ENCODE measurements around the gene OLFML1.

OLFML1 gene

DNA sequence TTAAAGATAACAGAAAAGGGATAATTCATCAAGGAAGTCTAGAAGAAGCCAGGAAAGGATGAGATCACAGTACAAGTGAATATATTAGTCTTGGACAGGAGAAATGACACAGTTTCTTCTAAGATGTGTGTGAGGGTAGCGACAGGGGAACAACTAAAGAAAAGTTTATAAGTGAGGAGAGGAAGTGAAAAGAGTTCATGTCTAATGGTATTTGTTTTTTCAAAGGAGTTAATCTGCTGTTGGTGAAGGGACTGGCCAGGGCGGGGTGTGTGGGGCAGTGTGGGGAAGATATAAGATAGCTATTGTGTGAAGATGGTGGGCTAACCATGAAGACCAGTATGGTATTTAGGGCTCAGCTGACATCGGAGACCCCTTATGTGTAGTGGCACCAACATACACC is 20.9 kb downstream of the OLFML1 start (continued):
- TF ChIP-seq, protein P1, sequence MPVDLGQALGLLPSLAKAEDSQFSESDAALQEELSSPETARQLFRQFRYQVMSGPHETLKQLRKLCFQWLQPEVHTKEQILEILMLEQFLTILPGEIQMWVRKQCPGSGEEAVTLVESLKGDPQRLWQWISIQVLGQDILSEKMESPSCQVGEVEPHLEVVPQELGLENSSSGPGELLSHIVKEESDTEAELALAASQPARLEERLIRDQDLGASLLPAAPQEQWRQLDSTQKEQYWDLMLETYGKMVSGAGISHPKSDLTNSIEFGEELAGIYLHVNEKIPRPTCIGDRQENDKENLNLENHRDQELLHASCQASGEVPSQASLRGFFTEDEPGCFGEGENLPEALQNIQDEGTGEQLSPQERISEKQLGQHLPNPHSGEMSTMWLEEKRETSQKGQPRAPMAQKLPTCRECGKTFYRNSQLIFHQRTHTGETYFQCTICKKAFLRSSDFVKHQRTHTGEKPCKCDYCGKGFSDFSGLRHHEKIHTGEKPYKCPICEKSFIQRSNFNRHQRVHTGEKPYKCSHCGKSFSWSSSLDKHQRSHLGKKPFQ (tag by site-specific recombination; IDR thresholded peaks at IDR 0.05): no peak
- TF ChIP-seq, protein P2, sequence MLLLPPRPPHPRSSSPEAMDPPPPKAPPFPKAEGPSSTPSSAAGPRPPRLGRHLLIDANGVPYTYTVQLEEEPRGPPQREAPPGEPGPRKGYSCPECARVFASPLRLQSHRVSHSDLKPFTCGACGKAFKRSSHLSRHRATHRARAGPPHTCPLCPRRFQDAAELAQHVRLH (tag by site-specific recombination; IDR thresholded peaks at IDR 0.05): no peak
- TF ChIP-seq RBAK (tag by site-specific recombination; IDR thresholded peaks at IDR 0.05) (no peak), ZNF266 (tag by site-specific recombination; IDR thresholded peaks at IDR 0.05; ENCODE audit: low read depth) (no peak), ZNF549 (tag by site-specific recombination; IDR thresholded peaks at IDR 0.05) (no peak), ZNF146 (tag by site-specific recombination; IDR thresholded peaks at IDR 0.05) (no peak), REPIN1 (tag by site-specific recombination; IDR thresholded peaks at IDR 0.05; ENCODE audit: low read depth) (no peak), ZNF366 (tag by site-specific recombination; conservative IDR thresholded peaks at IDR 0.05) (no peak), ZNF157 (tag by site-specific recombination; IDR thresholded peaks at IDR 0.05) (no peak), ZIC2 (tag by site-specific recombination; IDR thresholded peaks at IDR 0.05) (no peak), ZFHX2 (tag by site-specific recombination; conservative IDR thresholded peaks at IDR 0.05) (no peak)
- TF ChIP-seq, protein P3, sequence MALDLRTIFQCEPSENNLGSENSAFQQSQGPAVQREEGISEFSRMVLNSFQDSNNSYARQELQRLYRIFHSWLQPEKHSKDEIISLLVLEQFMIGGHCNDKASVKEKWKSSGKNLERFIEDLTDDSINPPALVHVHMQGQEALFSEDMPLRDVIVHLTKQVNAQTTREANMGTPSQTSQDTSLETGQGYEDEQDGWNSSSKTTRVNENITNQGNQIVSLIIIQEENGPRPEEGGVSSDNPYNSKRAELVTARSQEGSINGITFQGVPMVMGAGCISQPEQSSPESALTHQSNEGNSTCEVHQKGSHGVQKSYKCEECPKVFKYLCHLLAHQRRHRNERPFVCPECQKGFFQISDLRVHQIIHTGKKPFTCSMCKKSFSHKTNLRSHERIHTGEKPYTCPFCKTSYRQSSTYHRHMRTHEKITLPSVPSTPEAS (tag by site-specific recombination; IDR thresholded peaks at IDR 0.05): no peak

GRCh38 chr11:7508087-7508486 is 22.8 kb downstream of the OLFML1 start:
- Histone ChIP-seq H3K4me3 (ENCODE audit: low read depth, low read length) (no peak overlapping the region), H3K4me1 (ENCODE audit: control insufficient read depth, insufficient read depth, low read length) (no peaks in the 10 kb centered on the region), H3K9me3 (ENCODE audit: control insufficient read depth, insufficient read depth, low read depth, low read length) (no peaks in the 10 kb centered on the region), H3K36me3 (ENCODE audit: control insufficient read depth in 2 of 2, insufficient read depth in 1 of 2, low read length in 2 of 2) (no peaks in the 10 kb centered on the region), H3K27ac (ENCODE audit: extremely low read depth, low read depth, low read length) (no peak overlapping the region)
- ChIA-PET POLR2A (no interaction called here), CTCF (interaction anchor here (0.6 to 2.4 kb wide), 6 partner anchors 7 to 159 kb away, joined by 3 to 12 read pairs (median 3); no protein-coding TSS in a partner anchor)
- TF ChIP-seq, protein P4, sequence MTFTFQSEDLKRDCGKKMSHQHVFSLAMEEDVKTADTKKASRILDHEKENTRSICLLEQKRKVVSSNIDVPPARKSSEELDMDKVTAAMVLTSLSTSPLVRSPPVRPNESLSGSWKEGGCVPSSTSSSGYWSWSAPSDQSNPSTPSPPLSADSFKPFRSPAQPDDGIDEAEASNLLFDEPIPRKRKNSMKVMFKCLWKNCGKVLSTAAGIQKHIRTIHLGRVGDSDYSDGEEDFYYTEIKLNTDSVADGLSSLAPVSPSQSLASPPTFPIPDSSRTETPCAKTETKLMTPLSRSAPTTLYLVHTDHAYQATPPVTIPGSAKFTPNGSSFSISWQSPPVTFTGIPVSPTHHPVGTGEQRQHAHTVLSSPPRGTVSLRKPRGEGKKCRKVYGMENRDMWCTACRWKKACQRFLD (tag by site-specific recombination; IDR thresholded peaks at IDR 0.05): no peak
- no peak for TF ChIP-seq ZBTB48 (tag by site-specific recombination; IDR thresholded peaks at IDR 0.05)
- no peak for TF ChIP-seq ZNF555 (tag by site-specific recombination; conservative IDR thresholded peaks at IDR 0.05)
- TF ChIP-seq, protein P5, sequence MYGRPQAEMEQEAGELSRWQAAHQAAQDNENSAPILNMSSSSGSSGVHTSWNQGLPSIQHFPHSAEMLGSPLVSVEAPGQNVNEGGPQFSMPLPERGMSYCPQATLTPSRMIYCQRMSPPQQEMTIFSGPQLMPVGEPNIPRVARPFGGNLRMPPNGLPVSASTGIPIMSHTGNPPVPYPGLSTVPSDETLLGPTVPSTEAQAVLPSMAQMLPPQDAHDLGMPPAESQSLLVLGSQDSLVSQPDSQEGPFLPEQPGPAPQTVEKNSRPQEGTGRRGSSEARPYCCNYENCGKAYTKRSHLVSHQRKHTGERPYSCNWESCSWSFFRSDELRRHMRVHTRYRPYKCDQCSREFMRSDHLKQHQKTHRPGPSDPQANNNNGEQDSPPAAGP (tag by site-specific recombination; IDR thresholded peaks at IDR 0.05): no peak
- no peak for TF ChIP-seq ZNF596 (tag by site-specific recombination; IDR thresholded peaks at IDR 0.05)
- TF ChIP-seq, protein P6, sequence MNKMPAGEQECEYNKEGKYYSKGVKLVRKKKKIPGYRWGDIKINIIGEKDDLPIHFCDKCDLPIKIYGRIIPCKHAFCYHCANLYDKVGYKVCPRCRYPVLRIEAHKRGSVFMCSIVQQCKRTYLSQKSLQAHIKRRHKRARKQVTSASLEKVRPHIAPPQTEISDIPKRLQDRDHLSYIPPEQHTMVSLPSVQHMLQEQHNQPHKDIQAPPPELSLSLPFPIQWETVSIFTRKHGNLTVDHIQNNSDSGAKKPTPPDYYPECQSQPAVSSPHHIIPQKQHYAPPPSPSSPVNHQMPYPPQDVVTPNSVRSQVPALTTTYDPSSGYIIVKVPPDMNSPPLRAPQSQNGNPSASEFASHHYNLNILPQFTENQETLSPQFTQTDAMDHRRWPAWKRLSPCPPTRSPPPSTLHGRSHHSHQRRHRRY (tag by site-specific recombination; IDR thresholded peaks at IDR 0.05): no peak
- no peak for TF ChIP-seq PRDM10 (tag by site-specific recombination; IDR thresholded peaks at IDR 0.05)
- no peak for TF ChIP-seq ZBTB44 (tag by site-specific recombination; IDR thresholded peaks at IDR 0.05)
- no peak for TF ChIP-seq ZSCAN23 (tag by site-specific recombination; IDR thresholded peaks at IDR 0.05)
- no peak for TF ChIP-seq SP7 (tag by site-specific recombination; IDR thresholded peaks at IDR 0.05)
- no peak for TF ChIP-seq ZNF670 (tag by site-specific recombination; IDR thresholded peaks at IDR 0.05; ENCODE audit: low read depth)
- no peak for TF ChIP-seq ZIC2 (tag by site-specific recombination; IDR thresholded peaks at IDR 0.05)
- TF ChIP-seq ZNF248 (tag by site-specific recombination; IDR thresholded peaks at IDR 0.05): no peak
- TF ChIP-seq ZNF510 (tag by site-specific recombination; IDR thresholded peaks at IDR 0.05; ENCODE audit: insufficient replicate concordance): no peak
- no peak for TF ChIP-seq ZEB2 (tag by site-specific recombination; IDR thresholded peaks at IDR 0.05)

Measured in HEK293 (cell line).